NCI-H2171 (cell line): ENCODE data around the gene POLR2J3.
"Not testable (repeated sequence)": the region's sequence is repeated elsewhere in the genome, so short reads cannot be mapped to it uniquely, and the experiment has no call there.

ENCODE experiments used
- DNase-seq: peaks from one replicate; lab custom pipeline; 2025; lab: John Stamatoyannopoulos, UW

POLR2J3 gene

GRCh38 chr7:102520797-102521196, 51.6 kb downstream of the POLR2J3 start:
- not testable (repeated sequence) for DNase-seq

- DNase-seq = not testable (repeated sequence)
These were observed 54.7 kb downstream of the POLR2J3 start, which contains the start of gene RASA4B for GRCh38 chr7:102517550-102518147. RASA4B (minus strand) TSS chr7:102517777; CDS start chr7:102517710, 67 bp downstream.
